GM19035 (cell line): ENCODE measurements around the gene ZNF304.
A peak's percentile ranks its signal among the peaks of the same experiment; 100 is the strongest.
"Not testable (repeated sequence)": the region's sequence is repeated elsewhere in the genome, so short reads cannot be mapped to it uniquely, and the experiment has no call there.

ENCODE experiments used
- ATAC-seq: cut with Tn5 transposase; IDR thresholded peaks from one replicate; pipeline ENCODE4 v1.9.1; 2021; ENCODE audit not compliant: unreplicated experiment

The ZNF304 gene

GRCh38 chr19:57359300-57359699 is 8.2 kb downstream of the ZNF304 start:
- ATAC-seq = no peak

DNA sequence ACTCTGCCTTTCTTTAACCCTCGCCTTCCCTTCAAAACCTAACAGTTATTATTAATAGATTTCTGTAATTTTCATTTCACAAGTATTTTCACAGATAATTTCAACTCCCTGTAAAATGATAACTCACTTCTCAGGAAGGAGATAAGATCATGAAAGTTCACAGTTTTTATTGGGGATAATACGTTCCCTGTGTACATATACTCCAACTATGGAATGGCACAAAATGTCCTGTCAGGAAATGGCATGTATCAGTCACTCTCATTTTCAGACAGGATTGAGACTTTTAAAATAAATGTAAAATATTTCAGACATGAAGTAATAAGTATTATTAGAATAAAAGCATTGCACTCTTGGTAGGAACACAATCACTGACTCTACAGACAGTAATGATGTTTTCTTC is 11.3 kb downstream of the ZNF304 start:
- no peak for ATAC-seq

DNA sequence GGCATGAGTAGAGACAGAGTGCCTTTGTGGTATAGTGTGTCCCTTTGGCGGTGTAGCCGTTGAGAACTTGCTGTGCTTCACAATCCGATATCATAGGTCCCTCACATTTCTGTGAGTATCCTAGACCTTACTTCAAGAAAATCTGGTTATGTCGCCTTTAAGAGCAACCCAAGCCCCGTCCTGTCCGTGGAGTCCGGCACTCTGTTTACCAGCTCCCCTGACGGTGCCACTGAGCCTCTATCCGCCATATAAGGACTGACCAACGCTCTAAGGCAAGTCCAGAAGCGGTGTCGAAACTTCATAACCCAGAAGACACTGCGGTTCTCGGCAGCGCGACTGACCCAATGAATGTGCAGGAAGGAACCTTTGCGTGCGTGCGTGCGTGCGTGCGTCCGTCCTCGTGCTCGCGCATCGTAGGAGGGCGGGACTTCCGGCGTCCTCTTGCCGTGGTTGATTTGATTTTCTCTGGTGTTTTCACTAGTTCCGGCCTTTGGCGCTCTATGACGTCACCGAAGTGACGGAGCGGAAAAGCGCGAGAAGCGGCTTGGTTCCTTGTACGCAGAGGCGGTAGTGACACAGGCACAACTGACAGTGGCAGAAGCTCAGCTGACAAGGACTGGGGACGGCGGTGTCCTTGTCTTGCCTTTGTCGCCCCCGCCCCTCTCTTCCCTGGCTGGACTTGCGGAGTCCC is 12.1 kb downstream of the ZNF304 start, which contains the start of the genes TRAPPC2B and ZNF547:
Gene TRAPPC2B (plus strand): TSS at position 555 of the 691 bp plus-strand sequence. CDS start 1,283 bp downstream, outside the sequence.
Gene ZNF547 (plus strand): TSS at position 555 of the 691 bp plus-strand sequence. CDS start 5,005 bp downstream, outside the sequence.
- ATAC-seq = peak; percentile 96

DNA sequence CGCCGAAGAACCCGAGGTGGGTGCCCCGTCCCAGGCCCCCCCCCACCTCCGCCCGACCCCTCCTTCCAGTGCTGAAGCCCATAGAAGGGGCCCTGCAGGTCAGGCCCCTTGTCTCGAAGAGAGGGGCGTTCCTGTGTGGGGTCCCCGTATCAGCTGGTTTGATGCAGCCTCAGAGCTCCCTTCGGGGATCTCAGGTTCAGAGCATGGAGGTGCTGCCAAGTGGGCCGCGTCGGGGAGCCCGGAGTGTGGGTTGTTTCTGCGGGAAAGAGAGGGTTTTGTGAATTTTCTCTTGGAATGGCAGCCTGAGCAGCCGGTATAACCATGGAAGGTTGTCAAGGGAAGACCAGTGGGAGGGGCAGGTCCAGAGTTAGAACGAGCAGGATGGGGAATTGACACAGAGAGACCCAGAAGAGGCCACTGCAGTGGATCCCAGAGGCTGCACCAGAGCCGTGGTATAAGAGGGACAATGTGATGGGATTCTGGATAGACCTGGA is 12.7 kb downstream of the ZNF304 start:
- no peak for ATAC-seq

DNA sequence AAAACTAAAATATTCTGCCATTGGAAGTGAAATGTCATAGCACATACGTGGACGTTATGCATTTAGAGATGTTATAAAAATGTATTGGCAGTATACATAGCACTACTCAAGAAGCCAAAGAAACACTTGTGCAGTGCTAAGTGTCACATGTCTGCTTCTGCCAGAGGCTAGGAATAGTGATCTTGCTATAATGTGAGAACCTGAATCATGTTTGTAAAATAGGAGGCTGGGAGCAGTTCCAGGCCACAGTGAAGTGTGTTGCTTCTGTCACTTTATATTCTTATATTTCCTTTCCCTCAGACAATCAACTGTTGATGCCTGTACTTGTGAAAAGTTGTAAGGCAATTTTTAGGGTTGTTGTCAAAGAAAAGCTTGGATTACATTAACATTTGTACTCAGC is 15.7 kb downstream of the ZNF304 start:
- no peak for ATAC-seq

DNA sequence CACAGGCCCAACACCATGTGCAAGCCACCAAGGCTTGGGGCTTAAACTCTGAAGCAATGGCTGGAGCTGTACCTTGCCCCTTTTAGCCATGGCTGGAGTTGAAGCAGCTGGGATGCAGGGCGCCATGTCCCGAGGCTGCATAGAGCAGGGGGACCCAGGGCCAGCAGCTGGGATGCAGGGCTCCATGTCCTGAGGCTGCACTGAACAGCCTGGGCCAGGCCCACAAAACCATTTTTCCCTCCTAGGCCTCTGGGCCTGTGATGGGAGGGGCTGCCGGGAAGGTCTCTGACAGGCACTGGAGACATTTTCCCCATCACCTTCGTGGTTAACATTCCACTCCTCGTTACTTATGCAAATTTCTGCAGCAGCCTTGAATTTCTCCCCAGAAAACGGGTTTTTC is 23.1 kb downstream of the ZNF304 start:
- no peak for ATAC-seq

DNA sequence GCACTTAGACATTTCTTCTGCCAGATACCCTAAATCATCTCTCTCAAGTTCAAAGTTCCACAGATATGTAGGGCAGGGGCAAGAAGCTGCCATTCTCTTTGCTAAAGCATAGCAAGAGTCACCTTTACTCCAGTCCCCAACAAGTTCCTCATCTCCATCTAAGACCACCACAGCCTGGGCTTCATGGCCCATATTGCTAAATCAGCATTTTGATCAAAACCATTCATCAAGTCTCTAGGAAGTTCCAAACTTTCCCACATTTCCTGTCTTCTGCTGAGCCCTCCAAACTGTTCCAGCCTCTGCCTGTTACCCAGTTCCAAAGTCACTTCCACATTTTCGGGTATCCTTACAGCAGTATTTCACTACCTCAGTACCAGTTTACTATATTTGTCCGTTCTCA is 23.6 kb downstream of the ZNF304 start:
- not testable (repeated sequence) for ATAC-seq

DNA sequence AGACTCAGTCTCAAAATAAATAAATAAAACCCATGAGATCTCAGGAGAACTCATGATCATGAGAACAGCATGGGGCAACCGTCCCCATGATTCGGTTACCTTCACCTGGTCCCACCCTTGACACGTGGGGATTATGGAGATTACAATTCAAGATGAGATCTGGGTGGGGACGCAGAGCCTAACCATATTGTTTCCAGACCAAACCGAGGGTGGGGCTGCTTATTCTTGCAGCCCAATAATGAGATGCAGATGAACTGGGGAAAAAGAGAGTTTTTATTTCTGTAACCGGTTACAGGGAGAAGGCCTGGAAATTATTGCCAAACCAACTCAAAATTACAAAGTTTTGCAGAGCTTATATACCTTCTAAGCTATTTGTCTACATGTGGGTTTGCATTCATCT is 25.1 kb downstream of the ZNF304 start:
- ATAC-seq = no peak

GRCh38 chr19:57377498-57378146 is 26.6 kb downstream of the ZNF304 start:
- ATAC-seq = no peak

GRCh38 chr19:57380923-57381322 is 29.9 kb downstream of the ZNF304 start:
- ATAC-seq = no peak

GRCh38 chr19:57382806-57383488 is 31.9 kb downstream of the ZNF304 start:
- ATAC-seq = no peak

DNA sequence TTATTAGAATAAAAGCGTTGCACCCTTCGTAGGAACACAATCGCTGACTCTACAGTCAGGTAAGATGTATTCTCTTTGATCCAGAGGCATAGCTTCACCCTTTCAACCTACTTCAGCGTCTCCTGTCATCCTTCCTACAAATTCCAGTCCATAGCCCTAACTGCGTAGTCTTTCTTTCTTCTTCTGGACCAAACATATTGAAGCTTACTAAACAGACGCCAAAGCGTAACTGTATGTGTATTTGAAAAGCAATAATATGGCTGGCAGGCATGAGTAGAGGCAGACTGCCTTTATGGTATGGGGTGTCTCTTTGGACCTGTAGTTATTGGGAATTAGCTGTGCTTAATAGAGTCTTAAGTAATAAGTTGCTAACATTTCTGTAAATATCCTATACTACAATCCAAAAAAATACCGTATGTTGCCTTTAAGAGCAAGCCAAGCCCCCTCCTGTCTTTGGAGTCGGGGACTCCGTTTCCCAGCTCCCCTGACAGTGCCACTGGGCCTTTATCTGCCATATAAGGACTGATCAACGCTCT is 38.2 kb downstream of the ZNF304 start:
- peak; percentile 2 for ATAC-seq

DNA sequence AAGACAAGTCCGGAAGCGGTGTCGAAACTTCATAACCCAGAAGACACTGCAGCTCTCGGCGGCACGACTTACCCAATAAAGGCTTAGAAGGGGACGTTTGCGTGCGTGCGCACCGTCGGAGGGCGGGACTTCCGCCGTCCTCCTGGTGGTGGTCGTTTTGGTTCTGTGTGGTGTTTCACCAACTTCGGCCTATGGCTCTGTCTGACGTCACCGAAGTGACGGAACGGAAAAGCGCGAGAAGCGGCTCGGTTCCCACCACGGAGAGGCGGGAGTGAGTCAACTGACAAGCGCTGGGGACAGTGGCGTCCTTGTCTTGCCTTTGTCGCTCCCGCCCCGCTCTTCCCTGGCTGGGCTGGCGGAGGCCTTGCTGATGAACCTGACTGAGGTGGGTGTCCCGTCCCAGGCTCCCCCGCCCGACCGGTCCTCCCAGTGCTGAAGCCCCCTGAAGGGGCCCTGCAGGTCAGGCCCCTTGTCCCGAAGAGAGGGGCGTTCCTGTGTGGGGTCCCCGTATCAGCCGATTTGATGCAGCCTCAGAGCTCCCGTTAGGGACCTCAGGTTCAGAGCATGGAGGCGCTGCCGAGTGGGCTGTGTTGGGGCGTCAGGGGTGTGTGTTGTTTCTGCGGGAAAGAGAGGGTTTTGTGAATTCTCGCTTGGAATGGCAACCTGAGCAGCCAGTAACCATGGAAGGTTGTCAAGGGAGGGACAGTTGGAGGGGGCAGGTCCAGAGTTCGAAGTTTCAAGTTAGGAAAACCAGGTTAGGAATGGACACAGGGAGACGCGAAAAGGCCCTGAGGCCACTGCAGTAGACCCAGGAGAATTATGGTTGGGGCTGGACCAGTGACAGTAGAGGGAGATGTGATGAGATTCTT is 38.9 kb downstream of the ZNF304 start, which contains the start of gene ZNF548:
Gene ZNF548 (plus strand): TSS at position 125 of the 869 bp plus-strand sequence. CDS start 246 bp downstream, at position 371.
- peak; percentile 98 for ATAC-seq

- no peak for ATAC-seq
Observed at GRCh38 chr19:57395710-57396109, 44.6 kb downstream of the ZNF304 start.

GRCh38 chr19:57398868-57399267 is 47.8 kb downstream of the ZNF304 start:
- ATAC-seq = no peak

GRCh38 chr19:57403737-57404563 is 52.9 kb downstream of the ZNF304 start:
- ATAC-seq = no peak

DNA sequence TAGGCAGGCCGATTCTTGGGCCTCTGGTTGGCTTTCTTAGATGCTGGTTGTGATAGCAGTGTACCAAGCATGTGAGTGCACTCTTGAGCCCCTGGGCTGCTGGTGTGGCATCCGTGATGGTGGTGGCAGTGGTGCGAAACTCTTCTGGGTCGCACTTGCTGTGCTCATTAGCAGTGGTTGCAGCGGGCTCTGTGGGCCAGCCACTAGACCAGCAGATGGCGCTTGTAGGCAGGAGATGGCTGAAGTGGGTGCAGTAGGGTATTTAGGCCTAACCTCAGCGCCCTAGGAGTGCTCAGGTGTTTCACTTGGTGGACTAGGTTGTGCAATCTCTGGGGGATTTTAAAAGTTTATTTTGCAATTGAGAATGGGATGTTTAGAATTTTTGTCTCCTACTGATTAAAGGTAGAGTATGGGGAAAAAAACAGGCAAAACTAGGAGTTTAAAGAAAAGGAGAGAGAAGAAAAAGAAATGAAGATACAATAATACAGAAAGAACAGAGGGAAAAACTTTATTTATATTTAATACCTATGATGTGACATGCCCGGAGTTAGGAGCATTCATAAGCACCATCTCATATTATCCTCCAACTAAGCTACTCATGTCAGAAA is 55.5 kb downstream of the ZNF304 start:
- ATAC-seq = no peak
